ENCODE measurements around the gene UNC45A.
"Not testable (repeated sequence)": the region's sequence is repeated elsewhere in the genome, so short reads cannot be mapped to it uniquely, and the experiment has no call there.

UNC45A gene

GRCh38 chr15:90921887-90922286, 13.2 kb upstream of the UNC45A start:
- H3K4me3 ChIP-seq (ENCODE audit: low read length in 2 of 2): no peak overlapping the region
- no peak overlapping the region for H3K27ac ChIP-seq (ENCODE audit: low read length)
- H3K36me3 ChIP-seq (ENCODE audit: control insufficient read depth in 2 of 2, insufficient read depth in 2 of 2, low read length in 2 of 2): peaks cover 29 to 40% of the 10 kb centered on the region in 2 donors
- no peaks in the 10 kb centered on the region for H3K4me1 ChIP-seq (ENCODE audit: control insufficient read depth, insufficient read depth, low read length)
- H3K9me3 ChIP-seq (ENCODE audit: control insufficient read depth in 2 of 2, low read length in 2 of 2): no peaks in the 10 kb centered on the region
- H3K9ac ChIP-seq (ENCODE audit: low read length in 2 of 2): no peak overlapping the region
- H3K27me3 ChIP-seq (ENCODE audit: control insufficient read depth in 1 of 2, insufficient read depth in 2 of 2, low read length in 2 of 2): no peaks in the 10 kb centered on the region

- H3K27ac ChIP-seq (ENCODE audit: low read length); H3K9ac ChIP-seq (ENCODE audit: low read length in 2 of 2); H3K27me3 ChIP-seq (ENCODE audit: control insufficient read depth in 1 of 2, insufficient read depth in 2 of 2, low read length in 2 of 2); H3K9me3 ChIP-seq (ENCODE audit: control insufficient read depth in 2 of 2, low read length in 2 of 2); H3K4me3 ChIP-seq (ENCODE audit: low read length in 2 of 2); H3K4me1 ChIP-seq (ENCODE audit: control insufficient read depth, insufficient read depth, low read length): not testable (repeated sequence)
- H3K36me3 ChIP-seq (ENCODE audit: control insufficient read depth in 2 of 2, insufficient read depth in 2 of 2, low read length in 2 of 2): peaks cover 21 to 31% of the 10 kb centered on the region in 2 donors
Measured at GRCh38 chr15:90922712-90923322, 12.3 kb upstream of the UNC45A start.

GRCh38 chr15:90924375-90924774, 10.7 kb upstream of the UNC45A start:
- Histone ChIP-seq H3K4me3 (ENCODE audit: low read length in 2 of 2) (no peak overlapping the region), H3K36me3 (ENCODE audit: control insufficient read depth in 2 of 2, insufficient read depth in 2 of 2, low read length in 2 of 2) (peaks cover 9 to 18% of the 10 kb centered on the region in 2 donors), H3K9me3 (ENCODE audit: control insufficient read depth in 2 of 2, low read length in 2 of 2) (no peaks in the 10 kb centered on the region), H3K27me3 (ENCODE audit: control insufficient read depth in 1 of 2, insufficient read depth in 2 of 2, low read length in 2 of 2) (no peaks in the 10 kb centered on the region), H3K4me1 (ENCODE audit: control insufficient read depth, insufficient read depth, low read length) (no peaks in the 10 kb centered on the region), H3K9ac (ENCODE audit: low read length in 2 of 2) (no peak overlapping the region), H3K27ac (ENCODE audit: low read length) (no peak overlapping the region)

- not testable (repeated sequence) for H3K9me3 ChIP-seq (ENCODE audit: control insufficient read depth in 2 of 2, low read length in 2 of 2); H3K9ac ChIP-seq (ENCODE audit: low read length in 2 of 2); H3K27ac ChIP-seq (ENCODE audit: low read length); H3K27me3 ChIP-seq (ENCODE audit: control insufficient read depth in 1 of 2, insufficient read depth in 2 of 2, low read length in 2 of 2); H3K36me3 ChIP-seq (ENCODE audit: control insufficient read depth in 2 of 2, insufficient read depth in 2 of 2, low read length in 2 of 2); H3K4me3 ChIP-seq (ENCODE audit: low read length in 2 of 2)
- H3K4me1 ChIP-seq (ENCODE audit: control insufficient read depth, insufficient read depth, low read length): peaks cover 13% of the 10 kb centered on the region
Measured at GRCh38 chr15:90926766-90927165, 8.3 kb upstream of the UNC45A start.

DNA sequence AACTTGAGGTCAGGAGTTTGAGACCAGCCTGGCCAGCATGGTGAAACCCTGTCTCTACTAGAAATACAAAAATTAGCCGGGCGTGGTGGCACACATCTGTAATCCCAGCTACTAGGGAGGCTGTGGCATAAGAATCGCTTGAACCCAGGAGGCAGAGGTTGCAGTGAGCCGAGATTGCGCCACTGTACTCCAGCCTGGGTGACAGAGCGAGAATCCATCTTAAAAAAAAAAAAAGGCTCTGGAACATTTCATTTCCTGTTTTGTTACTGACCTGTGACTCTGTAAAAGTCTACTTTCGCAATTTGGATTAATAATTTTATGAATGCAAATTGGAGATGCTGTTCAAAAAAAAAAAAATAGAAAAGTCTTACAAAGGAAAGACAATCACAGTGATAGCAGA, 7.0 kb upstream of the UNC45A start:
- not testable (repeated sequence) for H3K27ac ChIP-seq (ENCODE audit: low read length); H3K9me3 ChIP-seq (ENCODE audit: control insufficient read depth in 2 of 2, low read length in 2 of 2); H3K27me3 ChIP-seq (ENCODE audit: control insufficient read depth in 1 of 2, insufficient read depth in 2 of 2, low read length in 2 of 2); H3K36me3 ChIP-seq (ENCODE audit: control insufficient read depth in 2 of 2, insufficient read depth in 2 of 2, low read length in 2 of 2); H3K4me3 ChIP-seq (ENCODE audit: low read length in 2 of 2); H3K9ac ChIP-seq (ENCODE audit: low read length in 2 of 2)
- peaks cover 24% of the 10 kb centered on the region for H3K4me1 ChIP-seq (ENCODE audit: control insufficient read depth, insufficient read depth, low read length)

DNA sequence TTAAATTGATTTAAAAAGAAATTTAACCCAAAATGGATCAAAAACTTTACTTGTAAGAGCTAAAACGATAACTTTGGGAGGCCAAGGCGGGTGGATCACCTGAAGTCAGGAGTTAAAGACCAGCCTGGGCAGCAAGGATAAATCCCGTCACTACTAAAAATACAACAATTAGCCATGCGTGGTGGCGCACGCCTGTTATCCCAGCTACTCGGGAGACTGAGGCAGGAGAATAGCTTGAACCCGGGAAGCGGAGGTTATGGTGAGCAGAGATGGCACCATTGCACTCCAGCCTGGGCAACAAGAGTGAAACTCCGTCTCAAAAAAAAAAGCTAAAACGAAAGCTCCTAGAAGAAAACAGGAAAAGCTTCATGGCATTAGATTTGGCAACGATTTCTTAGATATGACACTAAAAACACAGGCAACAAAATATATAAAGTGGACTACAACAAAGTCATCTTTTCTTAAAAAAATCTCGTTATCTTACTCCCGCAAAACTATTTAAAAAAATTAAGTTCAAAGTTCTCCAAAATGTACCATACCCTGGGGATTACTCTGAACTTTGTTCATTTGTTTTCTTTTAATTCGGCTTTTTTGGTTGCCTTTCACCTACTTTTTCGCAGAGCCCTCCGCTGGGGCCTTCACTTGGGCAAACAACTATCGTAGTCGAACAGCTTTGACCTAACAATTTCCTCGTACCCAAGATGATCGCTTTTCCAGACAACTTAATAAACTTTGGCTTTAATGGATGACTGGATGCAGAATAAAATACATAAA, 5.7 kb upstream of the UNC45A start:
- Histone ChIP-seq H3K4me1 (ENCODE audit: control insufficient read depth, insufficient read depth, low read length) (peaks cover 31% of the 10 kb centered on the region), H3K27me3 (ENCODE audit: control insufficient read depth in 1 of 2, insufficient read depth in 2 of 2, low read length in 2 of 2) (no peaks in the 10 kb centered on the region), H3K27ac (ENCODE audit: low read length) (peak overlapping the region; percentile 78), H3K9me3 (ENCODE audit: control insufficient read depth in 2 of 2, low read length in 2 of 2) (no peaks in the 10 kb centered on the region), H3K9ac (ENCODE audit: low read length in 2 of 2) (peak overlapping the region; percentile 84 to 86), H3K4me3 (ENCODE audit: low read length in 2 of 2) (peak overlapping the region; percentile 80 to 84), H3K36me3 (ENCODE audit: control insufficient read depth in 2 of 2, insufficient read depth in 2 of 2, low read length in 2 of 2) (no peaks in the 10 kb centered on the region)

DNA sequence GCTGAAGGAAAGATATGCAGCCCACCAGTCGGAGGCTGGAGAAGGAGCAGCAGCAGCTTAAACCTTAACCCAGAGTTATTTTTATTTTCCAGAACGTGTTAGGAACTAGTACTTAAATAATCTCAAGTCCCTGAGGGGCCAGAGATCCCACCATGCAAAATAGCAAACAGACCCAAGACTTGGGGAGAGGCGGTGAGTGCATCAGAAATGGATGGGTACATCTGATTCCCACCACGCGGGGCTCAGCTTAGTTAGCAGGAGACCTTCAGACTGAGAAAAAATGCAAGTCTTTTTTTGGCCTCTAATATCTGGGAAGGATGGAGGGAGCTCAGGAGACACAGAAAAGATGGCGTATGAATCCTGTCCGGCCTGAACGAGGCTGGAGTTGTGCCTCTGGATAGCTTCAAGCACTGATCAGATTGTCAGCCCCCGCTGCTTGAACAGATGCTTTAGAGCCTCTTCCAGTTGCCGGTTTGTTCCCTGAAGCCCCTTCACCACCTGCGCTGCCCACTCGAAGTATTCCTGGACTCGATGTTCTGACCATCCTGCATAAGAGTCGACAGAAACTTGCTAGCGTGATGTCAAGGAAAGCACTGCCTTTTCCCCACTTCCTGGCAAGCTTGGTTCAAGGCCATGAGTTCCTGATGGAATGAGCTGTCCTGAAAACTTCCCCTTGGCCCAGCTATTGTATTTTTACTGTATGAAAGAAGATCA, 4.1 kb upstream of the UNC45A start:
- peak overlapping the region; percentile 80 to 84 for H3K4me3 ChIP-seq (ENCODE audit: low read length in 2 of 2)
- no peaks in the 10 kb centered on the region for H3K9me3 ChIP-seq (ENCODE audit: control insufficient read depth in 2 of 2, low read length in 2 of 2)
- no peaks in the 10 kb centered on the region for H3K27me3 ChIP-seq (ENCODE audit: control insufficient read depth in 1 of 2, insufficient read depth in 2 of 2, low read length in 2 of 2)
- H3K4me1 ChIP-seq (ENCODE audit: control insufficient read depth, insufficient read depth, low read length): peaks cover 45% of the 10 kb centered on the region
- peak overlapping the region; percentile 29 to 84 for H3K9ac ChIP-seq (ENCODE audit: low read length in 2 of 2)
- H3K27ac ChIP-seq (ENCODE audit: low read length): peak overlapping the region; percentile 78
- no peaks in the 10 kb centered on the region for H3K36me3 ChIP-seq (ENCODE audit: control insufficient read depth in 2 of 2, insufficient read depth in 2 of 2, low read length in 2 of 2)

GRCh38 chr15:90931575-90931827, 3.6 kb upstream of the UNC45A start:
- H3K36me3 ChIP-seq (ENCODE audit: control insufficient read depth in 2 of 2, insufficient read depth in 2 of 2, low read length in 2 of 2): no peaks in the 10 kb centered on the region
- peak overlapping the region; percentile 78 for H3K27ac ChIP-seq (ENCODE audit: low read length)
- no peaks in the 10 kb centered on the region for H3K27me3 ChIP-seq (ENCODE audit: control insufficient read depth in 1 of 2, insufficient read depth in 2 of 2, low read length in 2 of 2)
- no peaks in the 10 kb centered on the region for H3K9me3 ChIP-seq (ENCODE audit: control insufficient read depth in 2 of 2, low read length in 2 of 2)
- peaks cover 50% of the 10 kb centered on the region for H3K4me1 ChIP-seq (ENCODE audit: control insufficient read depth, insufficient read depth, low read length)
- peak overlapping the region in 1 of 2 donors; percentile 92 for H3K4me3 ChIP-seq (ENCODE audit: low read length in 2 of 2)
- H3K9ac ChIP-seq (ENCODE audit: low read length in 2 of 2): peak overlapping the region in 1 of 2 donors; percentile 70

DNA sequence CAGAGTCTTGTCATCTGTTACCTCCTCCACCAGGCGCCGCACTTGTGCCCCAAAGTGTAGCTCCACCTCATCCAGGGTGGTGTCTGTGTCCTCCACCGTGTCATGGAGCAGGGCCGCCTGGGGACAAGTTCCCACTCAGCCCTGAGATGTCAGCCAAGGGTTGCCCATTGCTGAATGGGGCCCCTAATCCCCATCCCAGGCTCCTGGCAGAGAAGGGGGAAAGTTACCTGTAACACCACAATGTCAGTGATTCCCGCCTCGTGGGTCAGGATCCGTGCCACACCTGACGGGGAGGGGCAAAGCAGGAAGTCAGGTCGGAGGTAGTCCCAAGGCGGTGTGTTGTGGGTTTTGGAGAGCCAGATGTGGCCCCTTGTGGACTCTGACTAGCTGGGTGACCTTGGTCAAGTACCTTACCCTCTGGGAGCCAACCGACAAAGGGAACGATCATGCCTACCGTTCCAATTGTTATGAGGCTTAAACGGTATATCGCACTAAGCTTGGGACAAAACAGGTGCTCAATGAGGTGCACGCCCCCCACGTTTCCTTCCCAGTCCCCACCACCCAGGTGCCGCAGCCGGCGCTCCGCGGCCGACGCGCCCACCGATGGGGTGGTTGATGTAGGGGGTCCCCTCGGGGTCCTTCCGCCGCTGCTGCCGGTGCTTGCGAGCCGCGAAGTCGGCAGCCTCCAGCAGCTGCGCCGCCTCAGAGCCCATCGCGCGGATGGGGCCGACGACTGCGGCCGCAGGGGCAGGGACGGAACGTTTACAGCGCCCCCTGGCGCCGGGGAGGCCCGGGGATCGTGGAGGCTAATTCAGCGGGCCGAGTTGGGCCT, 3.0 kb upstream of the UNC45A start, which contains the start of gene HDDC3:
Gene HDDC3 (minus strand): TSS at position 722 of the 832 bp plus-strand sequence. CDS start 9 bp downstream, at position 713.
- peaks cover 50% of the 10 kb centered on the region for H3K4me1 ChIP-seq (ENCODE audit: control insufficient read depth, insufficient read depth, low read length)
- H3K9me3 ChIP-seq (ENCODE audit: control insufficient read depth in 2 of 2, low read length in 2 of 2): no peaks in the 10 kb centered on the region
- peaks cover 0 to 3% of the 10 kb centered on the region in 2 donors for H3K36me3 ChIP-seq (ENCODE audit: control insufficient read depth in 2 of 2, insufficient read depth in 2 of 2, low read length in 2 of 2)
- peak within 1 kb of the TSS; percentile 78 for H3K27ac ChIP-seq (ENCODE audit: low read length)
- peak within 1 kb of the TSS; percentile 71 to 92 for H3K4me3 ChIP-seq (ENCODE audit: low read length in 2 of 2)
- H3K27me3 ChIP-seq (ENCODE audit: control insufficient read depth in 1 of 2, insufficient read depth in 2 of 2, low read length in 2 of 2): no peaks in the 10 kb centered on the region
- peak within 1 kb of the TSS; percentile 70 to 88 for H3K9ac ChIP-seq (ENCODE audit: low read length in 2 of 2)

DNA sequence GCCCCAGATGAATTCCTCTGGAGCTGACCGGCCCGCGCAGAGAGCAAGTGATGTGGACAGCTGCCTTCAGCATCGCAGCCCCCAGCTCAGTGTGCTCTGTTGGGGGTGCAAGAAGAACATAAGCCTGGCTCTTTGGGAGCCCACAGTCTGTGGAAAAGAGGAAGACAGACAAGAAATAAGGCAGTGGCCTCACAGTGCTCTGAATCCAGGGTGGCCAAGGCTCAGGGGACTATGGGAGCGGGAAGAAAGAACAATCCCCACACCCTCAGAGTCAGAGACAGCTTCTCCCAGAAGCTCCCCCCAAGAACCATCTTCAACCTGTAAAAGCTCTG, 2.5 kb upstream of the UNC45A start:
- Histone ChIP-seq H3K9ac (ENCODE audit: low read length in 2 of 2) (peak overlapping the region; percentile 60 to 70), H3K4me3 (ENCODE audit: low read length in 2 of 2) (peak overlapping the region; percentile 71 to 92), H3K4me1 (ENCODE audit: control insufficient read depth, insufficient read depth, low read length) (peaks cover 50% of the 10 kb centered on the region), H3K27me3 (ENCODE audit: control insufficient read depth in 1 of 2, insufficient read depth in 2 of 2, low read length in 2 of 2) (no peaks in the 10 kb centered on the region), H3K9me3 (ENCODE audit: control insufficient read depth in 2 of 2, low read length in 2 of 2) (no peaks in the 10 kb centered on the region), H3K27ac (ENCODE audit: low read length) (peak overlapping the region; percentile 74), H3K36me3 (ENCODE audit: control insufficient read depth in 2 of 2, insufficient read depth in 2 of 2, low read length in 2 of 2) (peaks cover 0 to 3% of the 10 kb centered on the region in 2 donors)

Measured in stomach smooth muscle (tissue), 2 donors.